HFF-Myc (cell line): Measurements from ENCODE around the gene MATR3.

Experiments
- DNase-seq: peaks from one replicate; pipeline ENCODE4 v3.0.0-alpha.2; 2011; ENCODE audit warnings: low read depth; ENCODE audit errors: extremely low read depth
- H3K4me3 ChIP-seq: replicated peaks from 2 replicates; pipeline ENCODE4 v1.5.1; 2011; ENCODE audit warnings: low read depth, mild to moderate bottlenecking, control low read depth, low read length
- CTCF ChIP-seq: IDR thresholded peaks from 2 replicates; pipeline ENCODE4 v1.5.1; 2012; ENCODE audit warnings: mild to moderate bottlenecking, low read depth, low read length, control low read depth; ENCODE audit errors: missing control alignments

MATR3 gene

GRCh38 chr5:139376364-139376763, 82.8 kb downstream of the MATR3 start:
- no peak overlapping the region for H3K4me3 ChIP-seq
- DNase-seq = no peak
- TF ChIP-seq CTCF = no peak

GRCh38 chr5:139377226-139377625, 83.7 kb downstream of the MATR3 start:
- no peak for DNase-seq
- TF ChIP-seq CTCF = no peak
- H3K4me3 ChIP-seq = no peak overlapping the region

- DNase-seq = no peak
- TF ChIP-seq CTCF = no peak
- H3K4me3 ChIP-seq = no peak overlapping the region
These were observed 84.7 kb downstream of the MATR3 start for GRCh38 chr5:139378101-139378825.

- DNase-seq = no peak
- no peak for TF ChIP-seq CTCF
- H3K4me3 ChIP-seq = no peak overlapping the region
These were observed 85.4 kb downstream of the MATR3 start for GRCh38 chr5:139378941-139379361.

GRCh38 chr5:139379626-139380449, 86.3 kb downstream of the MATR3 start:
- TF ChIP-seq CTCF = no peak
- H3K4me3 ChIP-seq = no peak overlapping the region
- no peak for DNase-seq
